GM21825 (cell line): ENCODE measurements around the gene CCDC86.
"Not testable (repeated sequence)": the region's sequence is repeated elsewhere in the genome, so short reads cannot be mapped to it uniquely, and the experiment has no call there.

Source experiments
- ATAC-seq: cut with Tn5 transposase; IDR thresholded peaks from one replicate; pipeline ENCODE4 v1.9.1; 2021; ENCODE audit warnings: mild to moderate bottlenecking, moderate library complexity; ENCODE audit not compliant: unreplicated experiment

Gene CCDC86

GRCh38 chr11:60841797-60842667 is at the start of gene CCDC86:
Gene CCDC86 (plus strand): TSS chr11:60842113. CDS start chr11:60842125, 12 bp downstream.
- ATAC-seq = peak; percentile 68

- no peak for ATAC-seq
These were observed 49.4 kb upstream of the CCDC86 start for GRCh38 chr11:60792521-60792920.

GRCh38 chr11:60795291-60795690 is 46.6 kb upstream of the CCDC86 start:
- ATAC-seq = no peak

GRCh38 chr11:60797846-60798630 is 43.9 kb upstream of the CCDC86 start:
- ATAC-seq = no peak

GRCh38 chr11:60798631-60799030 is 43.3 kb upstream of the CCDC86 start:
- ATAC-seq = no peak

GRCh38 chr11:60801194-60801593 is 40.7 kb upstream of the CCDC86 start:
- no peak for ATAC-seq

- no peak for ATAC-seq
These were observed 38.5 kb upstream of the CCDC86 start for GRCh38 chr11:60803273-60803936.

GRCh38 chr11:60809249-60809648 is 32.7 kb upstream of the CCDC86 start:
- ATAC-seq = no peak

- no peak for ATAC-seq
These were observed 32.2 kb upstream of the CCDC86 start for GRCh38 chr11:60809691-60810090.

- no peak for ATAC-seq
These were observed 31.8 kb upstream of the CCDC86 start for GRCh38 chr11:60810151-60810550.

GRCh38 chr11:60810569-60810968 is 31.3 kb upstream of the CCDC86 start:
- ATAC-seq = no peak

GRCh38 chr11:60813324-60813723 is 28.6 kb upstream of the CCDC86 start:
- ATAC-seq = no peak

- ATAC-seq = no peak
These were observed 27.8 kb upstream of the CCDC86 start for GRCh38 chr11:60814112-60814511.

GRCh38 chr11:60816590-60817157 is 25.2 kb upstream of the CCDC86 start:
- no peak for ATAC-seq

- ATAC-seq = no peak
These were observed 23.9 kb upstream of the CCDC86 start for GRCh38 chr11:60818057-60818456.

- ATAC-seq = no peak
These were observed 19.9 kb upstream of the CCDC86 start for GRCh38 chr11:60821827-60822599.

GRCh38 chr11:60823745-60824306 is 18.1 kb upstream of the CCDC86 start:
- ATAC-seq = not testable (repeated sequence)

GRCh38 chr11:60825118-60825517 is 16.8 kb upstream of the CCDC86 start:
- no peak for ATAC-seq

- no peak for ATAC-seq
These were observed 16.1 kb upstream of the CCDC86 start for GRCh38 chr11:60825790-60826189.
